NCI-H748 (cell line): ENCODE results near the gene CBARP.
"Not testable (repeated sequence)": the region's sequence is repeated elsewhere in the genome, so short reads cannot be mapped to it uniquely, and the experiment has no call there.

ENCODE experiments used
- DNase-seq: peaks from one replicate; lab custom pipeline; 2025; ENCODE audit not compliant: unreplicated experiment; lab: John Stamatoyannopoulos, UW

Gene CBARP

DNA sequence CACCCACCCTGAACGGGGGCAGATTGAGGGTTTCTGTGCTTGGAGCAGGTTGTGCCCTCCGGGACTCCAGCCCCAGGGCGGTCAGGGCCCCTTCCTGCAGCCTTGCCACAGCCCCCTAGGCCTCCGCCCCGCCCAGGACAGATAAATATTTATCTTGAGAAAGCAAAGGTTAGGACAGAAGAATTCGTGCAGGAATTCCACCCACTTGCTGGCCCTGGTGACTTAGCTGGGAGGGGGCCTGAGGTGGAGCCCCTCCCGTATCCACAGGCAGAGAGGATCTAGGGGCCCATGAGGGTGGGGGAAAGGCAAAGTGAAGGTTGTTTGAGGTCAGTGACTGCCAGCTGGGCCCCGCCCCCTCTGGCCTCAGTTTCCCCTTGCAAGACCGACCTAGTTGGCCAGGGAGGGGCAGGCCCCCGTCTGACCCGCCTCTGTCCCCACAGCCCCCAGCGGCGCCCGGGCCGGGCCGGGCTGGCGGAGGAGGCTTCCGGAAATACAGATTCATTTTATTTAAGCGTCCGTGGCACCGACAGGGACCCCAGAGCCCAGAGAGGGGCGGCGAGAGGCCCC, 15.8 kb upstream of the CBARP start:
- no peak for DNase-seq

GRCh38 chr19:1252821-1253513, 15.2 kb upstream of the CBARP start:
- DNase-seq = no peak

DNA sequence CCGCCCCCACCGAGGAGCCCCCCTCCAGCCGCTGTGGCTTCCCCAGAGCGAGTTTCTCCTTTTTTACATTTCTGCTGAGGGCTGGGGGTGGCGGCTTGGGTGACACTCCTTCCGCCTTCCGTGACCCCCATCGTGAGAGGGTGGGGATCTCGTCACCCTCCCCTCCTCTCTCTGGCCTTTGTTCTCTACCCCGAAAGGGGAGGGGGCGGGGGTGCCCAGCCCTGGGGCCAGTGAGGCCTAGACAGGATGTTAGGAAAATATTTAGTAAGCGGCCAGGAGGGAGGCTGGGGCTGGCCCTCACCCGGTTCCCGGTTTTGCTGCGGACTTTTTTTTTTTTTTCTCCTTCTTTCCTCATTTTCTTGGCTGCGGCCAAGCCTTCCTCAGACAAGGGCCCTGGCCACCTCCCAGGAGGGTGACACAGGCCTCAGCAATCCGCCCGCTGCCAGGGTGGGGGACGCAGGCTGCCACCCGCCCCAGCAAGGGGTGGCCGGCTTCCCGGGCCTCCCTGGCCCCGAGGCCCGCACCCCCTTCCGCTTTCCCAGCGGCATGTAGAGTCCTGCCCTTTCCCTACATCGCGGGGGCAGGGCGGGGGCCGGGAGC, 14.5 kb upstream of the CBARP start:
- no peak for DNase-seq

GRCh38 chr19:1251330-1252220, 13.8 kb upstream of the CBARP start:
- DNase-seq = peak; percentile 28

DNA sequence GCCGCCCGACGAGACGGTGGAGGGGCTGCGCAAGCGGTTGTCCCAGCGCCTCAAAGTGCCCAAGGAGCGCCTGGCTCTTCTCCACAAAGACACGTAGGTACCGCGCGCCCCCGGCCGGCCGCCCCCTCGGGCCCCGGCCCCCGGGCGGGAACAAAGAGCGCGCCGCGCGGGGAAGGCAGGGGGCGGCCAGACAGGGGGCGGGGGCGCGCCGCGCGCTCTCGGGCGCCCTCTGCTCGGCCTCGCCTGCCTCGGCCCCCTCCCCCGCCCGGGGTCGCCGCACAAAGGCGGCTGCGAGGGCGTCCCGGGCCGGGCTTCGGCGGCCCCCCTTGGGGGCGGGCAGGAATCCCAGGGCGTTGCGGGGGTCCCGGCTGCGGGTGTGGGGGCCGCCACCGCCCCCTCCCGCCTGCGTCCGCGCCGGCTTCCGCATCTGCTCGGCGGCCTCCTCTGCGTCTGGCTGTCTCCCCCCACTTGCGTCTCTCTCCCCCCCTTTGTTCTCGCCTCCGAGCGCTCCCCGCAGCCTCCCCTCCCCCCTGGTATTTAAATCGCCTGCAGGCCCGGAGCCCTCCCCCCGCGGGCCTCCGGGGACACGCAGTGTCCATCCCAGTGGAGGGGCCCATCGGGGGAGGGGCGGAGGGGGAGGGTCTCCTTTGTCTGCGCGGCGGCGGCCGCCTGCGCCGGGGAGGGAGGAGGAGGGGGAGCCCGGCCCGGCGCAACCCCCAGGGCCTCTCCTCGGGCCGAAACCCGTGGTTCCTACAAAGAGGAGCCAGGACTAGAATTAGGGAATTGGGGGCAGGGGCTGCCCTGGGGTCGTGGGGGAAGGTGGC, 12.8 kb upstream of the CBARP start:
- peak; percentile 75 for DNase-seq

GRCh38 chr19:1249990-1250436, 12.2 kb upstream of the CBARP start:
- no peak for DNase-seq

DNA sequence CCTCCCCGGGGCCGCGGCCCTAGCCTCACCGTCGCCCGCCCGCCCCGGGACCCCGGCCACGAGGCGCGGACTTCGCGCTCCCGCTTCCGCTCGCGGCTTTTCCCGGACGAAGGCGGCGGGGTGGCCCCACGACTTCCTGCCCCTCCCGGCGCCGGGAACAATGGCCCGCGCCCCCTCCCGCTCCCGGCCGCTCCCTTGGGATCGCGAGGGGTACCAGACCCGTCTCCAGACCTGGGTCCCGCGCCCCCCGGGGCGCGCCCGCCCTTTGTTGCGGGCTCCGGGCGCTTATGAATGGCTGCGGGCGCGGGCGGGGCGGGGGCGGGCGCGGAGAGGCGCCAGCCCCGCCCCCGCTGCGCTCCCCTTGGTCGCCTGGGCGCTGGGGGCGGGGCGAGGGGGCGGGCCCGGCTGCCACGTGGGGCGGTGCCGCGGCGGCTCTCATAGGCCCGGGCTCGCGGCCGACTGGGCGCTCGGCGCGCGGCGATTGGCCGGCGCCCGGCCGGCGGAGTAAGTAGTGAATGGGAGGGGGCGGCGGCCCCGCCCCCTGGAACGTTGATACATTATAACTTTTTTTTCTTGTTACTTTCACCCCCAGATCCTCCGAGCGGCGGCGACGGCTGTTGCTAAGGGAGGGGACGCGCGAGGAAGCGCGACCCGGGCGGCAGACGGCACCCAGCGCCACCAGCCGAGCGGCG, 11.6 kb upstream of the CBARP start:
- DNase-seq = peak; percentile 89

- DNase-seq = peak; percentile 80
Measured at GRCh38 chr19:1248786-1249297, 11.0 kb upstream of the CBARP start.

- peak; percentile 80 for DNase-seq
Measured at GRCh38 chr19:1248139-1248785, 10.5 kb upstream of the CBARP start, which contains the start of gene MIDN. MIDN (plus strand) TSS chr19:1248583; CDS start chr19:1250297, 1,714 bp downstream.

GRCh38 chr19:1247748-1248138, 9.9 kb upstream of the CBARP start:
- no peak for DNase-seq

GRCh38 chr19:1246265-1247087, 8.7 kb upstream of the CBARP start:
- DNase-seq = not testable (repeated sequence)

DNA sequence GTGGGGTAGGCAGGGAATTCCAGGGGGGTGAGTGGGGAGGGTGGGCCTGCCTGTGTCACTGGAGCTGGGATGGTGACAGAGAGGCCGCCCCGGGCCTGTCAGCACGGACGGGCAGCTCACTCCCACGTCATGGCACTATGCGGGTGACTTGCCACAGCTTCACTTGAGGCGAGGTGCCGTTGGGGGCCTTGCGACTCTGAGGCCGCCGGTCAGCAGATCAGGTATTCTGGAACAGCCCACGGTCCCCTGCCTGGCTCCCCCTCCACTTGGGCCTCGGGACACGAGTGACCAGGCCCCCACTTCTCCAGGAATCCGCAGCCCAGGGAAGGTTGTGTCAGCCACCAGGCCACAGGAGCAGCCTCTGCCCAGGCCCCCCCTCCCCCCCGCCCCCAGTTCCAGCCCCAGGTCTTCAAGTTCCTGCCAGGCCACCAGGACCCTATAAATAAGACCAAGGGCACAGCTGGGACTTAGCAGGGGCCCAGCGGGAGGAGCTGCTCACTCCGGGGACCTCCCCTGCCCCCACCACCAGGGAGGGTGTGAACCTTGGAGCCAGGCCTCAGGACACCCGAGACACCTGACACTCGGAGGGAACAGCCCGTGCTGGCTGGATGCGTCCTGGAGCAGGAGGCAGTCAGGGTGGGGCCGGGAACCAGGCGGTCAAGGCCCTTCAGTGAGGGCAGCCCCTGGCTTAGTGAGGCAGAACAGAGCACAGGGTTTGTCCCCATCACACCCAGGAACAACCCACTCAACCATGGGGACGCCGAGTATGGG, 7.9 kb upstream of the CBARP start:
- no peak for DNase-seq

DNA sequence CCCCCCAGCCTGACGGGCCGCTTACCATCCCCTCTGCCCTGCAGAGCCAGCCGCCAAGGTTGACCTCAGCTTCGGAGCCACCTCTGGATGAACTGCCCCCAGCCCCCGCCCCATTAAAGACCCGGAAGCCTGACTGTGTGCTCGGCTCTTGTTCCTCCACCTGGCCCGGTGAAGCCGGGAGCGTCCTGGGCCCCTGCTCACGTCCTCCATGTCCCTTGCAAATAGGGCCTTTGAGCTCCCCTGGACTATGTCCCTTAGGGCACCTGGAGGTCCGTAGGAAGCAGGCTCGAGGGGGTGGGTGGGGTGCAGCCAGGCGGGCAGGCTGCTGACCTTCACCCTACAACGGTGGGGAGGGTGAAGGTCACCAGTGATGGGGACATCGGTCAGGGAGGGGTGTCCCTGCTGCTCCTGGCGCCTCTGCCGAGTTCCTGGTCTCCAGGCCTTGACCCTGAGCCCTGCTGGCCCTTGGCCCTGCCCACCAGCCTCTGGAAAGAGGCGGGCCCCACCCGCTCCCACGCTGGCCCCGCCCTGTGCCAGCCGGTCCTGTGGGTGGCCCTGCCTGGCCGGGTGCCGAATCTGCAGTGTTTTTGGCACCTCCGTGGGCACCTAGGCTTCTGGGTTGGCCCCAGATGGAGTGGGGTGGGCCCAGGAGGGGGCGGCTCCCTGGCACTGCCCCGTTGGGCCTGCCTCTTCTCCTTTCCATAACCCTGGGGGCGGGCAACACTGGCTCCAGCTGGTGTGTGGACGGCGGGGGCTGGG, 7.1 kb upstream of the CBARP start:
- DNase-seq = no peak

GRCh38 chr19:1243768-1244692, 6.2 kb upstream of the CBARP start:
- DNase-seq = peak; percentile 57

DNA sequence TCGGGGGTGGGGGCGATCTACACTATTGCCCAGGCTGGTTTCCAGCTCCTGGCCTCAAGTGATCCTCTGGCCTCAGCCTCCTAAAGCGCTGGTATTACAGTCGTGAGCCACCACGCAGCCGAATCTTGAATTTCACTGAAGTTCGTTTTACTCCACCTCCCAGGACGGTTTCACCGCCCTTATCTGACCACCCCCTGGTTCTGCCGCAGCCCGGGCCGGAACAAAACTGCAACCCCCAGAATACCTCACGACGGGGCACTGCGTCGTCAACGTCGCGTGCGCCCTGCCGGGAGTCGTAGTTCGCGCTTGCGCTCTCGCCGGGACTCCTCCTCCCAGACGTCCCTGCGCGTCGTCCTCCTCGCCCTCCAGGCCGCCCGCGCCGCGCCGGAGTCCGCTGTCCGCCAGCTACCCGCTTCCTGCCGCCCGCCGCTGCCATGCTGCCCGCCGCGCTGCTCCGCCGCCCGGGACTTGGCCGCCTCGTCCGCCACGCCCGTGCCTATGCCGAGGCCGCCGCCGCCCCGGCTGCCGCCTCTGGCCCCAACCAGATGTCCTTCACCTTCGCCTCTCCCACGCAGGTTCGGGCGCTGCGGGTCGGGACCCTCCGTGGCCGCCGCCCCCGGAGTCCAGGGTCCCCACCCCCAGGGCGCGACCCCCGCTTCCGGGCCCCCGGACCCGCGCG, 3.8 kb upstream of the CBARP start, which contains the start of gene ATP5F1D:
TSS of gene ATP5F1D (plus strand) at position 335 of the 679 bp plus-strand sequence. CDS start at position 435, 100 bp downstream.
- DNase-seq = peak; percentile 92
